Ovary (tissue), 9 donors: ENCODE measurements around the gene ELOA. TPM values are rescaled to one million over a fixed set of nuclear protein-coding genes. Genes with fewer than 3 reads are reported as not detected.

Experiments used
- DNase-seq, 5 donors: peaks; one replicate each; pipeline ENCODE4 v3.0.0-alpha.2; 2019 to 2020
- H3K27ac ChIP-seq, 2 donors: fragments of 200-600 bp; one replicate each; pipeline versions ENCODE4 v1.5.1 to v1.8.0; 2019 to 2022
- H3K27me3 ChIP-seq: fragments of 200-600 bp; one replicate; pipeline ENCODE4 v1.8.0; 2022
- H3K36me3 ChIP-seq: fragments of 200-600 bp; sonication (generic); one replicate; pipeline ENCODE4 v1.5.1; 2019
- H3K4me1 ChIP-seq: one replicate; pipeline ENCODE4 v1.8.1; 2013; ENCODE audit warnings: mild to moderate bottlenecking, moderate library complexity; ENCODE audit not compliant: insufficient read depth
- H3K4me3 ChIP-seq: fragments of 200-600 bp; sonication (generic); one replicate; pipeline ENCODE4 v1.5.1; 2017
- H3K9me3 ChIP-seq, 2 donors: fragments of 200-600 bp in 1 of 2; sonication (generic) in 1 of 2; one replicate each; pipeline versions ENCODE4 v1.5.1 to v1.8.1; 2013 to 2019; ENCODE audit warnings: mild to moderate bottlenecking in 1 of 2, moderate library complexity in 1 of 2
- EP300 ChIP-seq: sonication (generic); formaldehyde crosslinking; IDR thresholded peaks from one replicate; pipeline ENCODE4 v1.6.1; 2017; ENCODE audit warnings: antibody characterized with exemption
- POLR2A ChIP-seq: fragments of 450-650 bp; IDR thresholded peaks from one replicate; pipeline ENCODE4 v1.6.1; 2017; ENCODE audit warnings: antibody characterized with exemption, mild to moderate bottlenecking, moderate library complexity
- WGBS, 3 donors: extraction: QIAGEN DNeasy Blood & Tissue Kit in 1 of 3; methylation state at CpG; one replicate each; pipeline versions ENCODE4 v1.1.5 to v1.1.7; 2013 to 2017; 5-methylcytosine and 5-hydroxymethylcytosine counted together
- intact Hi-C, 4 donors: fragments of 100-400 bp; cut with DNase I; formaldehyde crosslinking; loops; one replicate each; pipeline versions ENCODE4 v1.11.0 to v1.15.1; 2022 to 2023
- polyA plus RNA-seq, 2 donors: library from polyadenylated mRNA; stranded (reverse); fragments of 200-250 nt in 1 of 2; fragments of 350-450 nt in 1 of 2; fragmentation: Illumina TruSeq in 1 of 2; extraction: RNeasy Lipid Tissue Mini Kit (QIAGEN cat#74804) in 1 of 2; gene quantifications; one replicate each; pipeline ENCODE4 v1.2.3, GENCODE V29; 2013 to 2014
- total RNA-seq, 7 donors: library from RNA; depleted of rRNA in 2 of 7; stranded (reverse); fragments of >200 nt in 2 of 7; fragmentation: NEBNext Ultra II Directional in 3 of 7; extraction: Animal tissue kit (Norgen Biotek cat#: 25700) in 3 of 7; gene quantifications; one replicate each; pipeline versions ENCODE4 v1.1.0 to v1.2.4, GENCODE V29; 2016 to 2023
- TF ChIP-seq, protein P1 (sequence below), 3 donors: fragments of 450-650 bp in 2 of 3; fragments of 200-600 bp in 1 of 3; IDR thresholded peaks; one replicate each; pipeline versions ENCODE4 v1.5.1 to v1.8.0; 2016 to 2022; ENCODE audit warnings: antibody characterized with exemption in 3 of 3, mild to moderate bottlenecking in 1 of 3
- donor health status: DM: no; HTN: no; CAD: no; lungs with moderate emphysema.
- donor health status: DM: no; HTN: no; CAD: no.
- donor health status: Bipolar disorder and iron deficiency.
- donor health status: DM: yes; HTN: yes; CAD: no.
- donor health status: DM: no; HTN: no; CAD: no.
- donor health status: DM: yes; HTN: yes; CAD: no.

ELOA gene
- total and polyA plus RNA-seq, 9 donors = 13.0 to 38.0 (median 27.3) TPM

DNA sequence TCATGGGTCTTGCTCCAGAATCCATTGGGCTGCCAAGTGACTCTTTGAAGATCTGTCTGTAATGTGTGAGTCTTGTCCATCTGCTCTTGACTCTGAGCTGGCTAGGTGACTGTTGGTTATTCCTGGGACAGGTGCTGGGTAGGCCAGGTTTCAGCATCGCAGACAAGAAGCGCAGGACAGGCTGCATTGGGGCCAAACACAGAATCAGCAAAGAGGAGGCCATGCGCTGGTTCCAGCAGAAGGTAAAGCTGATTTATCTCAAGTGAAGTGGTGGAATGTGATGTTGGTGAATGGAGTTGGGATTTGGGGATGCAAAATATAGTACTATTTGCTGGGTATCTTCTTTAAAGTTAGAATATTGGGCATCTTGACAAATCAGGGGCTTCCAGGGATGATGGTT, 47.6 kb upstream of the ELOA start:
- no peaks in the 10 kb centered on the region for H3K27me3 ChIP-seq
- no peaks in the 10 kb centered on the region for H3K9me3 ChIP-seq
- peaks cover 12% of the 10 kb centered on the region for H3K4me1 ChIP-seq
- TF ChIP-seq POLR2A = no peak
- TF ChIP-seq EP300 = no peak
- TF ChIP-seq, protein P1, sequence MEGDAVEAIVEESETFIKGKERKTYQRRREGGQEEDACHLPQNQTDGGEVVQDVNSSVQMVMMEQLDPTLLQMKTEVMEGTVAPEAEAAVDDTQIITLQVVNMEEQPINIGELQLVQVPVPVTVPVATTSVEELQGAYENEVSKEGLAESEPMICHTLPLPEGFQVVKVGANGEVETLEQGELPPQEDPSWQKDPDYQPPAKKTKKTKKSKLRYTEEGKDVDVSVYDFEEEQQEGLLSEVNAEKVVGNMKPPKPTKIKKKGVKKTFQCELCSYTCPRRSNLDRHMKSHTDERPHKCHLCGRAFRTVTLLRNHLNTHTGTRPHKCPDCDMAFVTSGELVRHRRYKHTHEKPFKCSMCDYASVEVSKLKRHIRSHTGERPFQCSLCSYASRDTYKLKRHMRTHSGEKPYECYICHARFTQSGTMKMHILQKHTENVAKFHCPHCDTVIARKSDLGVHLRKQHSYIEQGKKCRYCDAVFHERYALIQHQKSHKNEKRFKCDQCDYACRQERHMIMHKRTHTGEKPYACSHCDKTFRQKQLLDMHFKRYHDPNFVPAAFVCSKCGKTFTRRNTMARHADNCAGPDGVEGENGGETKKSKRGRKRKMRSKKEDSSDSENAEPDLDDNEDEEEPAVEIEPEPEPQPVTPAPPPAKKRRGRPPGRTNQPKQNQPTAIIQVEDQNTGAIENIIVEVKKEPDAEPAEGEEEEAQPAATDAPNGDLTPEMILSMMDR (IDR thresholded peaks at IDR 0.05) = no peak
- H3K36me3 ChIP-seq = no peaks in the 10 kb centered on the region
- 93 to 98% (median 97%) methylated on average over 3 of the region's 3 CpGs for WGBS, 3 donors
- intact Hi-C loops = loop anchor here in 1 of 4 donors (10.0 kb wide), 1 partner anchor 49 kb away; the partner anchor contains the start of gene ELOA
- no peak overlapping the region for H3K27ac ChIP-seq
- no peak for DNase-seq
- H3K4me3 ChIP-seq = no peak overlapping the region

DNA sequence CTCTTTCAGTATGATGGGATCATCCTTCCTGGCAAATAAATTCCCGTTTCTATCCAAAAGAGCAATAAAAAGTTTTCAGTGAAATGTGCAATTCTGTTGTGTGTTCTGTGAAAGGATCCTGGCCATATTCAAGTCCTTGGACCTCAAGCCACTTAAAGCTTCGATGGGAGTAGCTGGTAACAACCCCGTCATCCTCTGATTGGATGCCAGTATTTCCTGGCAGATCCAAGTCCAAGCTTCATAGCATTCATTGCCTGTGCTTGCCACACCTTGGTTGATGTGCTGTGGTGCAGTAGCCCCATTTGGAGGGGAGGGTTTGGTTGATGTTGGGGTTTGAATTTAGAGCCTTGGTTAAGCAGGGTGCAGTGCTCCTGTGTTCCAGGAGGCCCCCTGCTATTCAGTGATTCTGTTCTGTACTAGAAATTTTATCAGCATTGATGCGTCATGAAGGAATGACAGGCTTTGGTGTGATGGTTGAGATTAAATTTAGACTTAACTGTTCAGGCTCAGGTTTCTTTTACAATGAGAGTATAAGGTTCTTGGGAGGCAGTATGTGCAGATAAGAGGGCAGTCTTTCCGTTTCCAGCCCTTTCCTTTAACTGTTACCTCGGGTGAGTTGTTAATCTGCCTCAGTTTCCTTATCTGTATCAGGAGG, 46.8 kb upstream of the ELOA start:
- Histone ChIP-seq H3K9me3 (no peaks in the 10 kb centered on the region), H3K27ac (no peak overlapping the region), H3K27me3 (no peaks in the 10 kb centered on the region), H3K4me3 (no peak overlapping the region), H3K36me3 (no peaks in the 10 kb centered on the region), H3K4me1 (peaks cover 9% of the 10 kb centered on the region)
- WGBS, 3 donors = 41 to 48% (median 46%) methylated on average over 6 of the region's 6 CpGs
- DNase-seq = no peak
- TF ChIP-seq POLR2A (no peak), EP300 (no peak)
- TF ChIP-seq, protein P1 (IDR thresholded peaks at IDR 0.05) = no peak
- intact Hi-C loops = loop anchor here in 1 of 4 donors (10.0 kb wide), 1 partner anchor 48 kb away; the partner anchor contains the start of gene ELOA

DNA sequence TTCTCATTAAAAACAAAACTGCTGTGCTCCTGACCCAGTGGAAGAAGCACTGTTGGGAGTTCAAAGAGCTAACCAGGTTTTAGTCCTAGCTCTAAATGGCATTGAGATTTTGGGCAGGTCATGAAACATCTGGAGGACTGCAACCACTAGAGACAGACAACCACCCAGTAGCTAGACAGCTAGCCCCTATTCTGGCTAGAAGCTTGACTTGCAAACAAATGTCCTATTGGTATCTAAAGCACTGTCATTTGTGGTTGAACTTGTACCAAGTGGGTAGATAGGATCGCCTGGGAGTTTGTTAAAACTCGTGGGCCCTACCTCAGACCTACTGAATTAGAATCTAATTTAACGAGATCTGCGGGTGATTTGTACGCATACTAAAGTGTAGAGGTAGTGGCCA, 44.8 kb upstream of the ELOA start:
- TF ChIP-seq EP300 (no peak), POLR2A (no peak)
- TF ChIP-seq, protein P1 (IDR thresholded peaks at IDR 0.05) = no peak
- H3K27me3 ChIP-seq = no peaks in the 10 kb centered on the region
- H3K27ac ChIP-seq = no peak overlapping the region
- no peaks in the 10 kb centered on the region for H3K9me3 ChIP-seq
- peaks cover 8% of the 10 kb centered on the region for H3K4me1 ChIP-seq
- H3K36me3 ChIP-seq = no peaks in the 10 kb centered on the region
- intact Hi-C loops = loop anchor here in 1 of 4 donors (10.0 kb wide), 1 partner anchor 46 kb away; the partner anchor contains the start of gene ELOA
- no peak for DNase-seq
- no peak overlapping the region for H3K4me3 ChIP-seq
- WGBS, 3 donors = 69 to 72% (median 69%) methylated on average over 5 of the region's 5 CpGs

DNA sequence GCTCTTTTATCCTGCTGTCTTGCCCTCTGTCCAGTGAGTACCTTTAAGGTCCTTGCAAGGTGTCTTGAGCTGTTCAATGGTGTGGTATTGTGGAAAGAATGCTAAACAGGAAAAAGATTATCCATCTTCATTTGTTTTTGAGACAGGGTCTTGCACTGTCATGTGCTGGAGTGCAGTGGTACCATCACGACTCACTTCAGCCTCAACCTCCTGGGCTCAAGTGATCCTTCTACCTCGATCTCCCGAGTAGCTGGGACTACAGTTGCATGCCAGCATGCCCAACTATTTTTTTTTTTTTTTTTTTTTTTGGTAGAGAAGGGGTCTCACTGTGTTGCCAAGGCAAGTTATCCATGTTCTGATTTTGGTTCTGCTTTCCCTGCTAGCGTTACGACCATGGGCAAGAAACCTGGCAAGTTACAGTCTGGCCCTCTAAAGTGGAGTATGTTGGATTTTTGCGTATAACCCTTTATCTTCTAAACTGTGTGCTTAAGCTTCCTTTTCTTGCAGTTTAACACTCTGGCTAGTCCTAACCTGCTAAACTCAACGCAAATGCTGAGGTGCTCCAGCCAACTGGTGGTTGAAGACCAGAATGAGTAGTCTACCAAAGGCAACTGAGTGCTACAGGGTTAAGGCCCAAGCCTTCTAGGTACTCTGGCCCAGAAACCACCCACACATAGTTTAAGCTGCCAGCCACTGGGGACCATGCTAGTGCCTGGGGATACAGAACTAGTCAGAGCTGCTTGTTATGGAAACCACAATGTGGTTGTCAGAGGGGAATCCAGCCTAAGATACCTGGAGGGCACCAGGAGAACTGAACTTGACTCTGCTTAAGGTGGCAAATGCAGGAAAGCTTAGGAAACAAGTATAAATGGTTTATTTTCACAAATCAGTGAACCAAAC, 43.7 kb upstream of the ELOA start:
- 68 to 78% (median 73%) methylated on average over 7 of the region's 7 CpGs for WGBS, 3 donors
- DNase-seq = no peak
- no peak overlapping the region for H3K27ac ChIP-seq
- peaks cover 3% of the 10 kb centered on the region for H3K4me1 ChIP-seq
- intact Hi-C loops = loop anchor here in 1 of 4 donors (10.0 kb wide), 1 partner anchor 45 kb away; the partner anchor contains the start of gene ELOA
- no peaks in the 10 kb centered on the region for H3K36me3 ChIP-seq
- TF ChIP-seq POLR2A = no peak
- no peak for TF ChIP-seq EP300
- TF ChIP-seq, protein P1 (IDR thresholded peaks at IDR 0.05) = no peak
- no peaks in the 10 kb centered on the region for H3K9me3 ChIP-seq
- no peak overlapping the region for H3K4me3 ChIP-seq
- H3K27me3 ChIP-seq = no peaks in the 10 kb centered on the region
